HG03095 (cell line): ENCODE data around the gene PPFIBP2.
"Not testable (repeated sequence)": the region's sequence is repeated elsewhere in the genome, so short reads cannot be mapped to it uniquely, and the experiment has no call there.

ENCODE experiments used
- ATAC-seq: cut with Tn5 transposase; IDR thresholded peaks from one replicate; pipeline ENCODE4 v1.9.1; 2021; ENCODE audit warnings: moderate library complexity; ENCODE audit not compliant: unreplicated experiment

Gene PPFIBP2

GRCh38 chr11:7498193-7498592 lies 15.6 kb upstream of the PPFIBP2 start:
- no peak for ATAC-seq

GRCh38 chr11:7499081-7499480 lies 14.7 kb upstream of the PPFIBP2 start:
- no peak for ATAC-seq

GRCh38 chr11:7500251-7500650 lies 13.5 kb upstream of the PPFIBP2 start:
- no peak for ATAC-seq

GRCh38 chr11:7501251-7501650 lies 12.5 kb upstream of the PPFIBP2 start:
- no peak for ATAC-seq

GRCh38 chr11:7501894-7502293 lies 11.9 kb upstream of the PPFIBP2 start:
- peak; percentile 53 for ATAC-seq

- ATAC-seq, result no peak
Measured at GRCh38 chr11:7506243-7506642, 7.6 kb upstream of the PPFIBP2 start.

- ATAC-seq, result no peak
Measured at GRCh38 chr11:7508087-7508486, 5.7 kb upstream of the PPFIBP2 start.

GRCh38 chr11:7509966-7510365 lies 3.8 kb upstream of the PPFIBP2 start:
- ATAC-seq, result no peak

- no peak for ATAC-seq
Measured at GRCh38 chr11:7511401-7511800, 2.4 kb upstream of the PPFIBP2 start.

- peak; percentile 73 for ATAC-seq
Measured at GRCh38 chr11:7512525-7513233, 1.1 kb upstream of the PPFIBP2 start.

GRCh38 chr11:7514099-7514591 lies 346 bp downstream of the PPFIBP2 start:
- no peak for ATAC-seq

GRCh38 chr11:7515447-7515886 lies 1.7 kb downstream of the PPFIBP2 start:
- ATAC-seq, result no peak

- no peak for ATAC-seq
Measured at GRCh38 chr11:7516475-7516874, 2.7 kb downstream of the PPFIBP2 start.

GRCh38 chr11:7517743-7518142 lies 3.9 kb downstream of the PPFIBP2 start:
- ATAC-seq, result not testable (repeated sequence)

- no peak for ATAC-seq
Measured at GRCh38 chr11:7518811-7519562, 5.2 kb downstream of the PPFIBP2 start.

GRCh38 chr11:7520011-7520942 lies 6.5 kb downstream of the PPFIBP2 start:
- ATAC-seq, result peak; percentile 45

GRCh38 chr11:7520981-7521487 lies 7.2 kb downstream of the PPFIBP2 start:
- ATAC-seq, result peak; percentile 72

GRCh38 chr11:7522121-7522520 lies 8.3 kb downstream of the PPFIBP2 start:
- no peak for ATAC-seq

GRCh38 chr11:7522546-7522945 lies 8.7 kb downstream of the PPFIBP2 start:
- no peak for ATAC-seq

- no peak for ATAC-seq
Measured at GRCh38 chr11:7523416-7524210, 9.8 kb downstream of the PPFIBP2 start.
